A673 (cell line): ENCODE data around the gene ACSL5. TPM values are rescaled to one million over a fixed set of nuclear protein-coding genes. Genes with fewer than 3 reads are reported as not detected.

Experiments used
- BruUV-seq: library from RNA; stranded (reverse); fragments of 400-500 nt; replicated peaks from 2 replicates; lab custom pipeline; 2021; lab: Mats Ljungman, UMichigan
- CTCF ChIA-PET: fragments of 300-600 bp; sonication (Branson Sonifier 250); formaldehyde crosslinking; loops from one replicate; lab custom pipeline; 2022; ENCODE audit warnings: antibody characterized with exemption; lab: Charles Lee
- POLR2A ChIA-PET: fragments of 300-600 bp; sonication (Branson Sonifier 250); formaldehyde crosslinking; loops from one replicate; lab custom pipeline; 2022; ENCODE audit warnings: antibody characterized with exemption; ENCODE audit not compliant: low non-redundant PET; lab: Charles Lee
- DNase-seq: peaks from one replicate; pipeline ENCODE4 v3.0.0-alpha.2; 2015; ENCODE audit warnings: low spot score
- H3K27ac ChIP-seq: fragments of 200-600 bp; sonication (generic); 2 replicates; pipeline ENCODE4 v1.5.1; 2016; ENCODE audit warnings: mixed run types, low read depth, mild to moderate bottlenecking, mixed read lengths, antibody characterized with exemption, low read length; ENCODE audit not compliant: poor library complexity, severe bottlenecking
- H3K27me3 ChIP-seq: fragments of 200-600 bp; sonication (generic); replicated peaks from 2 replicates; pipeline ENCODE4 v1.6.1; 2017; ENCODE audit warnings: mixed run types, low read depth, mild to moderate bottlenecking, mixed read lengths, antibody characterized with exemption, low read length; ENCODE audit not compliant: insufficient read depth, poor library complexity
- H3K36me3 ChIP-seq: fragments of 200-600 bp; sonication (generic); 2 replicates; pipeline ENCODE4 v1.6.1; 2016; ENCODE audit warnings: mixed run types, mild to moderate bottlenecking, mixed read lengths, antibody characterized with exemption, low read length; ENCODE audit not compliant: insufficient read depth, poor library complexity, severe bottlenecking
- H3K4me1 ChIP-seq: fragments of 200-600 bp; sonication (generic); 2 replicates; pipeline ENCODE4 v1.6.1; 2017; ENCODE audit warnings: mixed run types, mild to moderate bottlenecking, mixed read lengths, antibody characterized with exemption, low read length; ENCODE audit not compliant: insufficient read depth, poor library complexity, severe bottlenecking
- H3K4me3 ChIP-seq: fragments of 200-600 bp; sonication (generic); 2 replicates; pipeline ENCODE4 v1.5.1; 2016; ENCODE audit warnings: low read depth, mixed run types, mild to moderate bottlenecking, mixed read lengths, low read length; ENCODE audit not compliant: poor library complexity, severe bottlenecking
- H3K9me3 ChIP-seq: fragments of 200-600 bp; sonication (generic); 2 replicates; pipeline ENCODE4 v1.6.1; 2016; ENCODE audit warnings: mixed run types, low read depth, mild to moderate bottlenecking, mixed read lengths, antibody characterized with exemption, low read length; ENCODE audit not compliant: poor library complexity, severe bottlenecking
- CTCF ChIP-seq: fragments of 300-800, 200-600 bp; sonication (generic); conservative IDR thresholded peaks from 2 replicates; pipeline ENCODE4 v1.5.1; 2017; ENCODE audit warnings: low read depth, mild to moderate bottlenecking, antibody characterized with exemption, low read length, moderate library complexity, mixed read lengths
- EZH2 ChIP-seq: fragments of 200-600 bp; sonication (generic); IDR thresholded peaks from 2 replicates; pipeline ENCODE4 v1.6.1; 2017; ENCODE audit warnings: borderline replicate concordance, low read depth, mild to moderate bottlenecking, mixed read lengths, antibody characterized with exemption, low read length; ENCODE audit not compliant: poor library complexity, severe bottlenecking
- intact Hi-C: fragments of 100-400 bp; cut with micrococcal nuclease; formaldehyde crosslinking; loops from one replicate; pipeline ENCODE4 v1.10.0; 2022; ENCODE audit not compliant: unreplicated experiment
- total RNA-seq: library from RNA; stranded (reverse); gene quantifications from 2 replicates; pipeline ENCODE4 v1.2.3, GENCODE V29; 2021

Gene ACSL5
- total RNA-seq, 1 experiment from 2014 or later: 1.0 TPM

- DNase-seq: peak; percentile 64
- CTCF ChIA-PET: interaction anchor here (0.9 kb wide), 1 partner anchor 909 kb away, joined by 5 read pairs; no protein-coding TSS in a partner anchor
- H3K27me3 ChIP-seq: no peaks in the 10 kb centered on the region
- intact Hi-C loops: loop anchor here (1.0 to 10.0 kb wide), 5 partner anchors 649 to 1087 kb away; no protein-coding TSS in a partner anchor
- no peak overlapping the region for H3K27ac ChIP-seq
- no TSS peak for BruUV-seq
- H3K36me3 ChIP-seq: no peaks in the 10 kb centered on the region
- H3K9me3 ChIP-seq: no peaks in the 10 kb centered on the region
- H3K4me1 ChIP-seq: peaks cover 6% of the 10 kb centered on the region
- TF ChIP-seq EZH2 (no peak), CTCF (peak; percentile 70)
- POLR2A ChIA-PET: interaction anchor here (0.6 kb wide), 1 partner anchor 51 kb away, joined by 3 read pairs; no protein-coding TSS in a partner anchor
- no peak overlapping the region for H3K4me3 ChIP-seq
Measured at GRCh38 chr10:112475575-112476218, 101.8 kb downstream of the ACSL5 start.

Other genes starting within 250 kb of the ACSL5 start
- 18.1 and 20.8 TPM in 2 replicates for gene GPAM, start 190.4 kb upstream of the ACSL5 start, total RNA-seq
- not detected in 2 replicates for gene TECTB, start 90.7 kb upstream of the ACSL5 start, total RNA-seq
- 34.8 and 38.8 TPM in 2 replicates for gene ZDHHC6, start 72.8 kb downstream of the ACSL5 start, total RNA-seq
- 36.1 and 38.7 TPM in 2 replicates for gene VTI1A, start 73.1 kb downstream of the ACSL5 start, total RNA-seq